H1 (cell line): ENCODE measurements around the gene FKBP5. TPM values are rescaled to one million over a fixed set of nuclear protein-coding genes. Genes with fewer than 3 reads are reported as not detected.

Experiments used
- CTCF ChIA-PET: fragments of 300-600 bp; sonication (Branson Sonifier 250); formaldehyde crosslinking; loops from one replicate; lab custom pipeline; 2021; ENCODE audit not compliant: partially characterized antibody; lab: Charles Lee
- POLR2A ChIA-PET: fragments of 300-600 bp; sonication (Branson Sonifier 250); formaldehyde crosslinking; loops from one replicate; lab custom pipeline; 2021; ENCODE audit warnings: inconsistent platforms; ENCODE audit not compliant: partially characterized antibody; lab: Charles Lee
- DNase-seq, 2 experiments: peaks; one replicate each; pipeline versions ENCODE4 v3.0.0 to v3.0.0-alpha.2; 2010 to 2022; ENCODE audit warnings: low spot score in 2 of 2, low read depth in 1 of 2, mixed read lengths in 1 of 2
- FAIRE-seq: peaks from 2 replicates; lab custom pipeline; 2011; peaks lifted over from hg19 to GRCh38; lab: Jason Lieb, UNC
- H2AFZ ChIP-seq: 2 replicates; pipeline ENCODE4 v1.8.1; 2012; ENCODE audit warnings: low read length, inconsistent platforms
- H2AK5ac ChIP-seq: 2 replicates; pipeline ENCODE4 v1.6.1; 2013; ENCODE audit warnings: low read depth, low read length
- H2BK120ac ChIP-seq: replicated peaks from 2 replicates; pipeline ENCODE3; 2013; ENCODE audit warnings: low read depth, low read length, inconsistent platforms
- H2BK12ac ChIP-seq: 2 replicates; pipeline ENCODE4 v1.6.1; 2013; ENCODE audit warnings: low read depth, low read length
- H2BK15ac ChIP-seq: 2 replicates; pipeline ENCODE4 v1.6.1; 2013; ENCODE audit warnings: low read length
- H2BK20ac ChIP-seq: 2 replicates; pipeline ENCODE4 v1.6.1; 2013; ENCODE audit warnings: low read length
- H2BK5ac ChIP-seq: 2 replicates; pipeline ENCODE4 v1.6.1; 2013; ENCODE audit warnings: low read depth, low read length
- H3K14ac ChIP-seq: 2 replicates; pipeline ENCODE4 v1.6.1; 2013; ENCODE audit warnings: inconsistent platforms; ENCODE audit not compliant: insufficient read length
- H3K18ac ChIP-seq: 2 replicates; pipeline ENCODE4 v1.6.1; 2013; ENCODE audit warnings: low read length; ENCODE audit errors: extremely low read depth
- H3K23ac ChIP-seq: 2 replicates; pipeline ENCODE4 v1.6.1; 2013; ENCODE audit warnings: inconsistent platforms; ENCODE audit not compliant: insufficient read length
- H3K23me2 ChIP-seq: 2 replicates; pipeline ENCODE4 v1.6.1; 2013; ENCODE audit warnings: low read depth, low read length
- H3K27ac ChIP-seq: 2 replicates; pipeline ENCODE4 v1.6.1; 2011; ENCODE audit warnings: low read depth, low read length, inconsistent platforms
- H3K27me3 ChIP-seq, 4 experiments: replicated peaks in 1 of 4; 1 replicate in 1 of 4; 2 replicates in 3 of 4; pipeline versions ENCODE4 v1.6.1 to v1.8.1; 2011 to 2013; ENCODE audit warnings: low read length in 3 of 4, mild to moderate bottlenecking in 3 of 4, inconsistent platforms in 2 of 4, mixed read lengths in 2 of 4, moderate library complexity in 1 of 4; ENCODE audit not compliant: control insufficient read depth in 3 of 4, insufficient read depth in 3 of 4; ENCODE audit errors: extremely low read depth in 1 of 4
- H3K36me3 ChIP-seq, 4 experiments: 2 replicates each; pipeline versions ENCODE4 v1.6.1 to v1.8.1; 2011 to 2013; ENCODE audit warnings: mild to moderate bottlenecking in 4 of 4, low read length in 3 of 4, moderate library complexity in 2 of 4, control low read depth in 1 of 4, inconsistent platforms in 1 of 4; ENCODE audit not compliant: insufficient read depth in 4 of 4, control insufficient read depth in 2 of 4
- H3K4ac ChIP-seq: replicated peaks from 2 replicates; pipeline ENCODE3; 2013; ENCODE audit warnings: low read length, low read depth, mixed read lengths, inconsistent platforms; ENCODE audit not compliant: insufficient read length
- H3K4me1 ChIP-seq, 4 experiments: replicated peaks in 1 of 4; 1 replicate in 1 of 4; 2 replicates in 3 of 4; pipeline versions ENCODE4 v1.6.1 to v1.8.1; 2011 to 2013; ENCODE audit warnings: low read length in 3 of 4, inconsistent platforms in 2 of 4, mixed read lengths in 1 of 4; ENCODE audit not compliant: insufficient read depth in 4 of 4, control insufficient read depth in 3 of 4
- H3K4me2 ChIP-seq, 2 experiments: 2 replicates each; pipeline versions ENCODE4 v1.6.1 to v1.8.1; 2011 to 2013; ENCODE audit warnings: low read depth in 2 of 2, low read length in 2 of 2, control low read depth in 1 of 2, inconsistent platforms in 1 of 2, mild to moderate bottlenecking in 1 of 2; ENCODE audit not compliant: insufficient read depth in 1 of 2
- H3K4me3 ChIP-seq, 4 experiments: fragments of 200-600, 300-600 bp in 1 of 4; sonication (generic), shearing (Covaris generic), sonication (Bioruptor Twin) in 1 of 4; 2 replicates each; pipeline versions ENCODE4 v1.5.1 to v1.8.1; 2011 to 2016; ENCODE audit warnings: low read length in 4 of 4, low read depth in 3 of 4, control low read depth in 2 of 4, inconsistent platforms in 2 of 4, mild to moderate bottlenecking in 2 of 4, mixed read lengths in 1 of 4, moderate library complexity in 1 of 4; ENCODE audit not compliant: insufficient read depth in 2 of 4; ENCODE audit errors: extremely low read depth in 1 of 4
- H3K56ac ChIP-seq: replicated peaks from 2 replicates; pipeline ENCODE3; 2013; ENCODE audit warnings: low read depth, mild to moderate bottlenecking, mixed read lengths, low read length, inconsistent platforms; ENCODE audit not compliant: insufficient read length
- H3K79me1 ChIP-seq: 2 replicates; pipeline ENCODE4 v1.6.1; 2013; ENCODE audit warnings: low read depth, low read length, control low read depth
- H3K79me2 ChIP-seq, 2 experiments: 2 replicates each; pipeline versions ENCODE4 v1.6.1 to v1.8.1; 2012 to 2013; ENCODE audit warnings: low read length in 2 of 2, mild to moderate bottlenecking in 2 of 2, inconsistent platforms in 1 of 2; ENCODE audit not compliant: insufficient read depth in 2 of 2, control insufficient read depth in 1 of 2
- H3K9ac ChIP-seq, 4 experiments: replicated peaks in 1 of 4; 1 replicate in 1 of 4; 2 replicates in 3 of 4; pipeline versions ENCODE4 v1.6.1 to v1.8.1; 2011 to 2013; ENCODE audit warnings: low read depth in 3 of 4, low read length in 3 of 4, control low read depth in 2 of 4, mild to moderate bottlenecking in 2 of 4, moderate library complexity in 2 of 4, inconsistent platforms in 1 of 4; ENCODE audit errors: extremely low read depth in 1 of 4
- H3K9me3 ChIP-seq, 2 experiments: 2 replicates each; pipeline versions ENCODE4 v1.6.1 to v1.8.1; 2012 to 2013; ENCODE audit warnings: mild to moderate bottlenecking in 2 of 2, moderate library complexity in 2 of 2, control low read depth in 1 of 2, inconsistent platforms in 1 of 2, low read depth in 1 of 2, low read length in 1 of 2, mixed read lengths in 1 of 2; ENCODE audit not compliant: insufficient read depth in 2 of 2
- H4K20me1 ChIP-seq, 2 experiments: replicated peaks in 1 of 2; 2 replicates each; pipeline versions ENCODE3 to v1.8.1; 2011 to 2013; ENCODE audit warnings: inconsistent platforms in 2 of 2, low read length in 2 of 2, mild to moderate bottlenecking in 1 of 2; ENCODE audit not compliant: insufficient read depth in 2 of 2, control insufficient read depth in 1 of 2
- H4K5ac ChIP-seq: 2 replicates; pipeline ENCODE4 v1.6.1; 2013; ENCODE audit warnings: low read length, low read depth, mixed read lengths, inconsistent platforms; ENCODE audit not compliant: insufficient read length
- H4K8ac ChIP-seq: 2 replicates; pipeline ENCODE4 v1.8.0; 2013; ENCODE audit warnings: mild to moderate bottlenecking, moderate library complexity, low read length, inconsistent platforms; ENCODE audit not compliant: insufficient read depth; ENCODE audit errors: extremely low read depth
- H4K91ac ChIP-seq: replicated peaks from 2 replicates; pipeline ENCODE3; 2013; ENCODE audit warnings: low read length, mixed read lengths, inconsistent platforms; ENCODE audit not compliant: insufficient read length
- ASH2L ChIP-seq: fragments of 200-600, 300-600 bp; sonication (generic); IDR thresholded peaks from one replicate; pipeline ENCODE4 v1.7.1; 2017; ENCODE audit warnings: low read length
- BCL11A ChIP-seq, 2 experiments: IDR thresholded peaks; one replicate each; pipeline ENCODE4 v1.6.1; 2011; ENCODE audit warnings: low read depth in 2 of 2, low read length in 2 of 2, mild to moderate bottlenecking in 2 of 2
- CHD2 ChIP-seq: IDR thresholded peaks from 2 replicates; pipeline ENCODE4 v1.6.1; 2012; ENCODE audit warnings: low read length, improper control_type of control experiment
- YY1 ChIP-seq: IDR thresholded peaks from 2 replicates; pipeline ENCODE4 v1.6.1; 2011; ENCODE audit warnings: low read depth, mild to moderate bottlenecking, low read length
- WGBS, 2 experiments: shearing (Covaris generic) in 1 of 2; methylation state at CpG; one replicate each; pipeline versions ENCODE4 v1.1.6 to v1.1.7; 2013 to 2015; ENCODE audit warnings: low lambda C conversion rate in 2 of 2, mixed read lengths in 2 of 2, inconsistent platforms in 1 of 2, low coverage in 1 of 2, missing lambda C conversion rate in 1 of 2; ENCODE audit not compliant: insufficient replicate concordance in 2 of 2, insufficient coverage in 1 of 2, insufficient read length in 1 of 2; ENCODE audit errors: extremely low coverage in 1 of 2, missing lambda C conversion rate in 1 of 2; 5-methylcytosine and 5-hydroxymethylcytosine counted together
- polyA plus RNA-seq, 7 experiments: library from polyadenylated mRNA; depleted of rRNA in 3 of 7; stranded (reverse) in 5 of 7; unstranded in 2 of 7; fragments of >200 nt in 5 of 7; fragments of 200-250 nt in 2 of 7; gene quantifications; 1 replicate in 5 of 7; 2 replicates in 1 of 7; 4 replicates in 1 of 7; pipeline versions ENCODE4 v1.2.1 to v1.2.3, GENCODE V29; 2011 to 2013; ENCODE audit warnings: missing spikeins in 2 of 7, mixed read lengths in 2 of 7
- total RNA-seq: library from RNA; stranded (reverse); fragmentation: NEBNext Ultra II Directional; extraction: Animal tissue kit (Norgen Biotek cat#: 25700); gene quantifications from 2 replicates; pipeline ENCODE4 v1.2.1, GENCODE V29; 2021
- TF ChIP-seq, protein P1 (sequence below), 3 experiments: IDR thresholded peaks; 1 replicate in 2 of 3; 2 replicates in 1 of 3; pipeline versions ENCODE4 v1.5.1 to v1.6.1; 2011; ENCODE audit warnings: low read length in 3 of 3, mild to moderate bottlenecking in 3 of 3, inconsistent platforms in 2 of 3, low read depth in 1 of 3, moderate library complexity in 1 of 3; ENCODE audit not compliant: insufficient read depth in 1 of 3; ENCODE audit errors: control extremely low read depth in 1 of 3
- TF ChIP-seq, protein P2 (sequence below): IDR thresholded peaks from 2 replicates; pipeline ENCODE4 v1.6.1; 2012; ENCODE audit warnings: inconsistent platforms

Gene FKBP5
- total and polyA plus RNA-seq, 2 of the 8 experiments (the other 6 are each of a cell fraction or from before 2014, with no cell fraction given), result 14.3 to 40.4 TPM

DNA sequence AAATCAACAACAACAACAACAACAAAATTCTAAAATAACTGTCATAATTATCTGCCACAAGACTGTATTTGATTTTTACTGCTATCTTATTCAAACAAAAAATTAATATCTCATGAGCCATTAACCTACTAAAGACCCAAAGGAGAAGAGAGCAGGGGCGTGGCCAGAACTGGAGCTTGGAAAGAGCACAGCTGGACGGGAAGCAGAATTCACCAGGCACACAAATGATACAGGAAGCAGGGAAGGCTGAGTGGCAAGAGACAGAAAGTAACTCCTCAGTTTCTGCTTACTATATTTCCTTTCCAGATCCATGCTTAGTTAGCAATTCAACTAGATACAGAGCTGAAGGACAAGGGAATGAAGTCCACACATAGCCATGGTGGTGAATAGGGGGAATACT lies 54.4 kb downstream of the FKBP5 start:
- no peak for FAIRE-seq
- H3K27ac ChIP-seq, result no peak overlapping the region
- TF ChIP-seq YY1 (no peak), CHD2 (no peak), BCL11A (IDR thresholded peaks at IDR 0.05; ENCODE audit: low read depth in 2 of 2, low read length in 2 of 2) (no peak), ASH2L (no peak)
- TF ChIP-seq, protein P1, sequence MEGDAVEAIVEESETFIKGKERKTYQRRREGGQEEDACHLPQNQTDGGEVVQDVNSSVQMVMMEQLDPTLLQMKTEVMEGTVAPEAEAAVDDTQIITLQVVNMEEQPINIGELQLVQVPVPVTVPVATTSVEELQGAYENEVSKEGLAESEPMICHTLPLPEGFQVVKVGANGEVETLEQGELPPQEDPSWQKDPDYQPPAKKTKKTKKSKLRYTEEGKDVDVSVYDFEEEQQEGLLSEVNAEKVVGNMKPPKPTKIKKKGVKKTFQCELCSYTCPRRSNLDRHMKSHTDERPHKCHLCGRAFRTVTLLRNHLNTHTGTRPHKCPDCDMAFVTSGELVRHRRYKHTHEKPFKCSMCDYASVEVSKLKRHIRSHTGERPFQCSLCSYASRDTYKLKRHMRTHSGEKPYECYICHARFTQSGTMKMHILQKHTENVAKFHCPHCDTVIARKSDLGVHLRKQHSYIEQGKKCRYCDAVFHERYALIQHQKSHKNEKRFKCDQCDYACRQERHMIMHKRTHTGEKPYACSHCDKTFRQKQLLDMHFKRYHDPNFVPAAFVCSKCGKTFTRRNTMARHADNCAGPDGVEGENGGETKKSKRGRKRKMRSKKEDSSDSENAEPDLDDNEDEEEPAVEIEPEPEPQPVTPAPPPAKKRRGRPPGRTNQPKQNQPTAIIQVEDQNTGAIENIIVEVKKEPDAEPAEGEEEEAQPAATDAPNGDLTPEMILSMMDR (IDR thresholded peaks at IDR 0.05; ENCODE audit: control extremely low read depth in 1 of 3, insufficient read depth in 1 of 3, low read depth in 1 of 3, low read length in 3 of 3), result no peak
- TF ChIP-seq, protein P2, sequence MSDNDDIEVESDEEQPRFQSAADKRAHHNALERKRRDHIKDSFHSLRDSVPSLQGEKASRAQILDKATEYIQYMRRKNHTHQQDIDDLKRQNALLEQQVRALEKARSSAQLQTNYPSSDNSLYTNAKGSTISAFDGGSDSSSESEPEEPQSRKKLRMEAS, result no peak

More for the DNA sequence above, 54.4 kb downstream of the FKBP5 start:
- no peak overlapping the region for H2BK120ac ChIP-seq
- H3K23ac ChIP-seq, result no peak overlapping the region
- H2AFZ ChIP-seq, result no peak overlapping the region
- H2BK5ac ChIP-seq, result no peak overlapping the region
- H3K23me2 ChIP-seq, result no peaks in the 10 kb centered on the region
- H4K20me1 ChIP-seq, result no peaks in the 10 kb centered on the region
- no peak overlapping the region for H4K8ac ChIP-seq
- H2BK15ac ChIP-seq, result no peak overlapping the region
- H3K9ac ChIP-seq, result no peak overlapping the region
- ChIA-PET CTCF (interaction anchor here (0.9 to 1.4 kb wide), 5 partner anchors 9 to 124 kb away, joined by 3 to 6 read pairs (median 4); no protein-coding TSS in a partner anchor), POLR2A (interaction anchor here (1.4 kb wide), 1 partner anchor 9 kb away, joined by 6 read pairs; no protein-coding TSS in a partner anchor)
- no peak overlapping the region for H4K91ac ChIP-seq
- no peak overlapping the region for H3K18ac ChIP-seq
- H3K4me2 ChIP-seq, result no peak overlapping the region
- no peak overlapping the region for H2BK20ac ChIP-seq
- H3K27me3 ChIP-seq, result no peaks in the 10 kb centered on the region
- H3K79me2 ChIP-seq, result no peaks in the 10 kb centered on the region
- H3K4me3 ChIP-seq, result no peak overlapping the region
- no peaks in the 10 kb centered on the region for H3K9me3 ChIP-seq
- peaks cover 0 to 9% (median 6%) of the 10 kb centered on the region in 4 experiments; a peak in 4 of 8 replicates for H3K36me3 ChIP-seq
- WGBS, 2 experiments, result 75% methylated on average over 2 of the region's 2 CpGs; no CpG with 5 or more reads in 1 of the 2 experiments
- H3K56ac ChIP-seq, result no peak overlapping the region
- H3K14ac ChIP-seq, result no peak overlapping the region
- H2BK12ac ChIP-seq, result no peak overlapping the region
- H2AK5ac ChIP-seq, result no peak overlapping the region
- H4K5ac ChIP-seq, result no peak overlapping the region
- no peak overlapping the region for H3K4ac ChIP-seq
- H3K4me1 ChIP-seq, result no peaks in the 10 kb centered on the region
- H3K79me1 ChIP-seq, result no peaks in the 10 kb centered on the region
- no peak for DNase-seq
